Measurements from ENCODE around the gene RNF17. TPM values are rescaled to one million over a fixed set of nuclear protein-coding genes. Genes with fewer than 3 reads are reported as not detected.
A peak's percentile ranks its signal among the peaks of the same experiment; 100 is the strongest.

Gene RNF17
- total RNA-seq, 1 donor from 2014 or later = not detected

- intact Hi-C loops (cut with DNase I) = no loop called here
- DNase-seq = no peak
- ATAC-seq (ENCODE audit: poor library complexity) = peak; percentile 34
Observed at GRCh38 chr13:24922387-24922744, 158.4 kb downstream of the RNF17 start.

GRCh38 chr13:24922745-24923591 is 159.0 kb downstream of the RNF17 start:
- peak; percentile 100 for ATAC-seq (ENCODE audit: poor library complexity)
- peak; percentile 99 for DNase-seq
- intact Hi-C loops (cut with DNase I) = no loop called here

GRCh38 chr13:24925318-24926231 is 161.6 kb downstream of the RNF17 start:
- intact Hi-C loops (cut with DNase I) = no loop called here
- DNase-seq (no peak), ATAC-seq (ENCODE audit: poor library complexity) (no peak)

- DNase-seq (no peak), ATAC-seq (ENCODE audit: poor library complexity) (no peak)
- intact Hi-C loops (cut with DNase I) = no loop called here
Observed at GRCh38 chr13:24927810-24928404, 163.9 kb downstream of the RNF17 start.

GRCh38 chr13:24929196-24929595 is 165.2 kb downstream of the RNF17 start:
- no peak for ATAC-seq (ENCODE audit: poor library complexity)
- intact Hi-C loops (cut with DNase I) = no loop called here
- DNase-seq = no peak

Other genes with a start within 250 kb of the RNF17 start
- gene ATP12A, start 83.8 kb upstream of the RNF17 start, total RNA-seq = not detected

All from Right ventricle myocardium superior (tissue), 1 donor.